Mammary epithelial cell (primary cell): Measurements from ENCODE around the gene CNTN1.

Source experiments
- CTCF ChIP-seq, 2 donors: IDR thresholded peaks in 1 of 2; conservative IDR thresholded peaks in 1 of 2; 2 replicates each; pipeline ENCODE4 v1.5.1; 2011 to 2012; ENCODE audit warnings: inconsistent platforms in 2 of 2, low read length in 2 of 2, mild to moderate bottlenecking in 2 of 2, control low read depth in 1 of 2, low read depth in 1 of 2; ENCODE audit not compliant: insufficient read depth in 1 of 2; ENCODE audit errors: extremely low read depth in 1 of 2
- EZH2 ChIP-seq: IDR thresholded peaks from 2 replicates; pipeline ENCODE4 v1.6.1; 2012; ENCODE audit warnings: low read length, inconsistent platforms, borderline replicate concordance

GRCh38 chr12:40672741-40673271 is 19.4 kb upstream of the CNTN1 start:
- TF ChIP-seq CTCF (conservative IDR thresholded peaks at IDR 0.05 in 1 of 2, IDR thresholded peaks at IDR 0.05 in 1 of 2; ENCODE audit: extremely low read depth in 1 of 2, insufficient read depth in 1 of 2, low read depth in 1 of 2, low read length in 2 of 2) (no peak), EZH2 (no peak)
